HG03095 (cell line): ENCODE data around the gene PIKFYVE.
A peak's percentile ranks its signal among the peaks of the same experiment; 100 is the strongest.
"Not testable (repeated sequence)": the region's sequence is repeated elsewhere in the genome, so short reads cannot be mapped to it uniquely, and the experiment has no call there.

Source experiments
- ATAC-seq: cut with Tn5 transposase; IDR thresholded peaks from one replicate; pipeline ENCODE4 v1.9.1; 2021; ENCODE audit warnings: moderate library complexity; ENCODE audit not compliant: unreplicated experiment

PIKFYVE gene

DNA sequence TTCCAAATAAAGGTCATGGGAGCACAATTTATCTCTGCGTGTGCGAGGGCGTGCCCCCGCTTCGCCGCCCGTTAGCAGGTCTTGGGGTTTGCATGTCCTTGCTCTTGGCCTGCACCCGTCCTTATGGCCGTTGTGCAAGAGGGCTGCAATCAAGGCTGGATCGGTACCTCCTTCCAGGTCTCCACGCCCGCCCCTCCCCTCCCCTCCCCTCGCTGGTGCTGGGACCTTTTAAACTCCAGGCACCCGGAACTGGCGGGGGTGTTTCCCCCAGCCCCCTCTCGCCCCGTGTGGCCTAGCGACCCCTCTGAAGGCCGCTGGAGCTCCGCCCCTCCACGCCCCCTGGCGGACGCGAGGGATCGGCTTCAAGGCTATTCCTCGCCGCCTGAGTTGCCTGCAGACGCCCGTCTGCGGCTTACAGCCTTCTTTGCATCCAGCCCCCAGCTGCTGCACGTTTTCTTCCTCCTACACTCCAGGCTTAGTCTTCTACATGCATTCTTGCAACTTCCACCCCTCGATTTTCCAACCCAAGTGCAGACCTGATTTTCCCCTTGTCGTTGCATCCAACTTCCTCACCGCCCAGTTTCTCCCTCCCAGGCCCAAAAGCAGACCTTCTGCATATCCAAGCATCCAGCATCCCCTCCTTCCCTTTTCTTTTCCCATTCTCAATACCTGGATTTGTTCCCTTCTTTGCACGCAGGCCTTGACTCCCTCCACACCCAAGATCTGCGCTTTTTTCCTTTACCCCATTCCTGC is 11.8 kb upstream of the PIKFYVE start:
- peak; percentile 77 for ATAC-seq

DNA sequence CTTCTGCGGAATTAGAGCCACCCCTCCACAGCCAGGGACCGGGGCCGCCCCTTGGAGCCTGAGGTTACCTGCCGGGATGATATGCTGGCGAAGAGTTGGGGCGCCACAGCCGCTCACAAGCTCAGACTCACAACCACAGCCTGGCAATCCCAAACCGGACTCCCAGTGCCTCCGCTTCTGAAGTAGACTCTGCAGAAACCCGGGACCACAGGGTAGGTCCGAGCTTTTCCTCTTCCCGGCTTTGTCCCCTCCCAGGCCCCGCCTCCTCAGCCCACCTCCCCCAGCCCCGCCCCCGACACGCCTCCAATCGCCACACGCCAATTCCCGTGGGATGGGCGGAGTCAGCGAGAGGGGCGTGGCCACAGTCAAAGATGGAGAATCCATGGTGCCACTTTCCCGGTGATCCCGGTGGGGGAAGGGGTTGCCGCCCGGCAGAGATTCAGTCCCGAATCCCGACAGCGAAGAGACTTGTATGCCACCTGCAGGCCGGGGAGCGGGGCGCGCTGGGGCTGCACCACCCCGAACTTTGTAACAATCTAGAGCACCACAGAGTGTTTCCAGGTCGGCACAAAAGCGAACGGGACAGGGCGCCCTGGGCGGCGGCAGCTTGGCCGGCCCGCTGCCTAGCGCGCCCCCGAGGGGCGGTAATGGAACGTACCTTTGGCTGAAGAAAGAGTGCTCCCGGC is 11.0 kb upstream of the PIKFYVE start, which contains the start of gene IDH1:
Gene IDH1, minus strand, starts transcription at position 201 of the 686 bp plus-strand sequence. CDS start 3,520 bp downstream, outside the sequence.
- ATAC-seq, result peak; percentile 56

DNA sequence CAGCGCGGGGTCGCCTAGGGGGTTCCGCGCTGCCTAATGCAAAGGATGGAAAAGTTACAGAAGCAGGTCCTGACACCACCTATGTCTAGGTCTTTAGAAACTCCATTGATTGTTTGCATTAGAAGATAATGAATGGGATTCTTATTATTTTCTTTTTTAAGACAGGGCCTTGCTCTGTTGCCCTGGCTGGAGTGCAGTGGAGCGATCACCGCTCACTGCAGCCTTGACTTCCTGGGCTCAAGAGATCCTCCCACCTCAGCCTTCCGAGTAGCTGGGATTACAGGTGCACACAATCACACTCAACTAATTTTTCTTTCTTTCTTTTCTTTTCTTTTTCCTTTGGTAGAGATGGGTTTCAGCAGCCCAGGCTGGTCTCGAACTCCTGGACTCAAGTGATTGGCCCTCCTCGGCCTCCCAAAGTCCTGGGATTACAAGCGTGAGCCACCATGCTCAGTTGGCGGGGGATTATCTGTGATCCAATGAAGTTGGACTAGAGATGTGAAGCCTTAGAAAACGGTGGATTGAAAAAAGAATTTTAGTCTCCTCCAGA is 10.4 kb upstream of the PIKFYVE start:
- peak; percentile 19 for ATAC-seq

DNA sequence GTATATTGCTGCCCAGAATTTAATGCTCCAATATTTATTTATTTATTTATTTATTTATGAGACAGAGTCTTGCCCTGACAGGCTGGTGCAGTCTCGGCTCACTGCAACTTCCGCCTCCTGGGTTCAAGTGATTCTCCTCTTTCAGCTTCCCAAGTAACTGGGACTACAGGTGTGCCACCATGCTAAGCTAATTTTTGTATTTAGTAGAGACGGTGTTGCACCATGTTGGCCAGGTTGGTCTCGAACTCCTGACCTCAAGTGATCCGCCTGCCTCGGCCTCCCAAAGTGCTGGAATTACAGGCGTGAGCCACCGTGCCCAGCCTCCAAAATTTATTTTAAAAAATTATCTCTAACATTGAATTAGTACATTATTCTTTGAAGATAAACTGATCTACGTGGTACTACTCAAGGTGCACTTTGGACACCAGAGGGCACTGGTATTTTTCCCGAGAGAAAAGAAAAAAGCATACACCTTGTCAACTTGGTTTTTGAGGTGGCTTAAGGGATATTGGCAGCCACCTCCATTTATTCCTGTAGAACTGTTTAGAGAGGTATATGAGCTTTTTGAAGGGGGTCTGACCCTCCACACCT is 9.8 kb upstream of the PIKFYVE start:
- no peak for ATAC-seq

DNA sequence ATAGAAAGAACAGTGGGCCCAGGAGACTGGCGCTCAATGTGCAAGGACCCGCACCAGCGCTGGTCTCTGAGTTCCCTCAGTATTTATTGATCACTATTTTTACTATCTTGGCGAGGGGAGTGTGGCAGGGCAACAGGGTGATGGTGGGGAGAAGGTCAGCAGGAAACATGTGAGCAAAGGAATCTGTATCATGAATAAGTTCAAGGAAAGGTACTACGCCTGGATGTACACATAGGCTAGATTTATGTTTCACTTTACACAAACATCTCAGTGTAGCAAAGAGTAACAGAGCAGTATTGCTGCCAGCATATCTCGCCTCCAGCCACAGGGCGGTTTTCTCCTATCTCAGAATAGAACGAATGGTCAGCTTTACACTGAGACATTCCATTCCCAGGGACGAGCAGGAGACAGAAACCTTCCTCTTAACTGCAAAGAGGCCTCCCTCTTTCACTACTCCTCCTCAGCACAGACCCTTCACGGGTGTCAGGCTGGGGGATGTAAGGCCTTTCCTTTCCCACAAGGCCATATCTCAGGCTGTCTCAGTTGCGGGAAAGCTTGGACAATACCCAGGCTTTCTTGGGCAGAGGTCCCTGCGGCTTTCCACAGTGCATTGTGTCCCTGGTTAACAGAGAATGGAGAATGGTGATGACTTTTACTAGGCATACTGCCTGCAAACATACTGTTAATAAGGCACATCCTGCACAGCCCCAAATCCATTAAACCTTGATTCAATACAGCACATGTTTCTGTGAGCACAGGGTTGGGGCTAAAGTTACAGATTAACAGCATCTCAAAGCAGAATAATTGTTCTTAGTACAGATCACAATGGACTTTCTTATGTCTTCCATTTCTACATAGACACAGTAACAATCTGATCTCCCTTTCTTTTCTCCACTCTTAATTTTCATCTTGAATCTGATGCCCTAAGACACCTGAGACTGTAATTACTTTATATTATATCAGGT is 8.9 kb upstream of the PIKFYVE start:
- not testable (repeated sequence) for ATAC-seq

DNA sequence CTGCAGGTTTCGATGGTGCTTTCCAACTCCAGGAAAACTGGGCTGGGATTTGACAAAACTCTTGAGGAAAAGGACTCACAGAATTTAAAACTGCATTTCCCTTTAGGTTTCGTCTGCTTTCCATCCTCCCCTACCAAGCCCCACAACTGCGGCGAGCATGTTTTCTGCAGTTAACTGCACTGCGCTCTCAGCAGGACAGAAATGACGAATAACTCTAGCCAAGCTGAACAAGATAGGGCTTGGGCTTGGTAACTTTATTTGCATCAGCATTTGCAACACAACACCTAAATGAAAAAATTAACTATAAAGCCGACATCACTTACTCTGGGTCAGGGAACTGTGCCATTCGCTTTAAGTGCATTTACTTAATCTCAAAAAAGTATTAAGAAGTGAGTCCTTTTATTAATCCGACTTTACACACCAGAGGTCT is 669 bp upstream of the PIKFYVE start:
- ATAC-seq, result peak; percentile 45

DNA sequence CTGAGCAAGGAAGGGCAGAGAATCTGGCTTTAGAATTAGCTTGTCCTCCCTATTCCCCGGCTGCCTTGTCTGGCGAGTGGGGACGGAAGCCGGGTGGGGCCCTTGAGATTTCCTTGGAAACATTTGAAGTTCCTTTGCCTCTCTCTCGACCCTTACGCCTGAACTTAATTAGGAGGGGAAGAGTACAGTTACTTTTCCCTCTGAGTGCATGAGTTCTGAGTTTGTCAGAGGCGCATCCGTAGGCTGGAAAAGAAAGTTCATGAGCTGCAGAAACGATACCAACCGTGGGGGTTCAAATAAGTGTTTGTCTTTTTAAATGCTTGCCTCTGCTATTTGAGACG is 468 bp downstream of the PIKFYVE start:
- ATAC-seq, result peak; percentile 4

DNA sequence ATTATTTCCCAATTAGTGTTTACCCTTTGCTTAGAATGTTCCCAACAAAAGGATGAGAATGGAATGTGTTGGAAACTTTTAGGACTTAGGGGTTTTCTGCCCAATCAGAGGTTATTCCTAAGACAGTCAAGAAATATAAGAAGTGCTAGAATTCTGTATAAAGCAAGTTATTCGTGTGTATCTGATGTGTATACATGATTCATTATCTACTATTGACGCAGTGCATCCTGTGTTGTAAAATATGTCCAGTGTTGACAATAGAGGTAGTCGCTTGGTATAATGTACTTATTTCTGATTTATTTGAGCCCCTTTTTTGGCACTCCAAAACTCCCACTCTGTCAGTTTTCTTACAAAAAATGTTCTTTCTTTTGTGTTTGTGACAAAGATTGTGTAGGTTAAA is 881 bp downstream of the PIKFYVE start:
- ATAC-seq, result no peak

DNA sequence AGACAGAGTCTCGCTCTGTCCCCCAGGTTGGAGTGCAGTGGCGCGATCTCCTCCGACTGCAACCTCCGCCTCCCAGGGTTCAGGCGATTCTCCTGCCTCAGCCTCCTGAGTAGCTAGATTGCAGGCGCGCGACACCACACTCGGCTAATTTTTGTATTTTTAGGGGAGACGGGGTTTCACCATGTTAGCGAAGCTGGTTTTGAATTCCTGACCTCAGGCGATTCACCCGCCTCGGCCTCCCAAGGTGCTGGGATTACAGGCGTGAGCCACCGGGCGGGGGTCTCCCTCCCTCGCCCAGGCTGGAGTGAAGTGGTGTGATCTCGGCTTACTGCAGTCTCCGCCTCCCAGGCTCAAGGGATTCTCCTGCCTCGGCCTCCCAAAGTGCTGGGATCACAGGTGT is 1.5 kb downstream of the PIKFYVE start:
- not testable (repeated sequence) for ATAC-seq

DNA sequence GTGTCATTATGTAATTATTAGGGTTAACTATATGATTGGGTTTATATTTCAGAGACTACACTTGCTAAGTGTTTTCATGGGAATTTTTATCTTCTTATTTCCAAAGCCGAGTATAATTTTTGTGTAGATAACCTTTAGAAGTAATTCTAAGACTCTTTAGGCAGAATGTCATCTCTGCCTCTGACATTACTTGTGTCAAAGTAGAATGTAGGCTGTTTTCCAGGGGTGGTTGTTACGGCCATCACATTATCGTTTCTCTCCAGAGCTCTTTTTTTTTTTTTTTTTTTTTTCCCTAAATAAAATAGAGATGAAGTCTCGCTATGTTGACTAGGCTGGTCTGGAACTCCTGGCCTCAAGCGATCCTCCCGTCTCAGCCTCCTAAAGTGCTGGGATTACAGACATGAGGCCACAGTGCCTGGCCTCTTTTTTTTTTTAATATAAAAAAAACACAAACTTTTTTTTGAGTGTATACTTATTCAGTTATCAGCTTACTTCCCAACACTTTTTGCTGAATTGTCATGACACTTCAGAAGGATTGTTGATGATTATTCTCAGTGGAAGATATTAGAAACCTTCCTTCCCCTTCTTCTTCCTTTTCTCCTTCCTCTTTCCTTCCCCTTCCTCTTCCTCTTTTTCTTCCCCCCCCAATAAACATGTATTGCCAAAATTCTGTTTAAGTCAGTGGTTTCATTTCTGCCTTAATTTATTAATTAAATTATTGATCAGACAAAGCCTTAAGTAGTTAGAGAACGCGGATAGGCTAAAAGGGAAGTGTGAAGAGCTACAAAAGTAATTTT is 2.3 kb downstream of the PIKFYVE start:
- no peak for ATAC-seq

DNA sequence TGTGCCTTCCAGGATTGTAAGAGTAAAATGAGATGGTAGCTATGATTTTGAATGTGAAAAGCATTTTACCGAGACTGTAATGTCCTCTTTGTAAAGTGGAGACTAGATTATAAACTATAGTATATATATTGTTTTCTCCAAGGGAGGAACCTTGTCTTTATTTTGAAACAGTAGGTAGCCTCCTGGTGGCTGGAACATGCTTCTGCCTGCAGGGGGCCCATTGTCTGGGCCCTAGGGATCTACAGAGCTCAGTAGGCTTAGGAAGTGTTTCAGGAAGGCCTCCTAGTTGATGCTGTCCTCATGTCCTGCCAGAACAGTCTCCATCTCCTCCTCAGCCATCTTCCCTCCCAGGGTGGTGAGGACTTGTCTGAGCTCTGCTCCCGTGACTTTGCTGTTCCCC is 3.0 kb downstream of the PIKFYVE start:
- ATAC-seq, result no peak

DNA sequence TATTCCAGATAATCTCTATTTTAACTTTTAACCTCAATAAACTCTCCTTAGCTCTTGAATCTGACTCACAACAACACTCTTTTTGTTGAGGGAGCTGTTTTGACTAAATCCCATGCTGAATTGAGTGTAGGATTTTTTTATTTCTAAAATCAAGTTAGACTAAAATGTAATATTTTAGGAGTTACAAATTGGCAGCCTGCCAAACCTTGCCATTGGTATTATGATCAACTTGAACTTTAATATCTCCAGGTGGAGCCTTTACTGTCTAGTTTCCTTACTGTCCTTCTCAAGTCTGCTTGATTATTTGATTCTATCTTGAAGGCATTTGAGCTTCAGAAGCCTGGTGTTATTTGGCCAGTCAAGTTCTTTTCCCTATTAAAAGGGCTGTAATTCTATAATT is 8.7 kb downstream of the PIKFYVE start:
- no peak for ATAC-seq

DNA sequence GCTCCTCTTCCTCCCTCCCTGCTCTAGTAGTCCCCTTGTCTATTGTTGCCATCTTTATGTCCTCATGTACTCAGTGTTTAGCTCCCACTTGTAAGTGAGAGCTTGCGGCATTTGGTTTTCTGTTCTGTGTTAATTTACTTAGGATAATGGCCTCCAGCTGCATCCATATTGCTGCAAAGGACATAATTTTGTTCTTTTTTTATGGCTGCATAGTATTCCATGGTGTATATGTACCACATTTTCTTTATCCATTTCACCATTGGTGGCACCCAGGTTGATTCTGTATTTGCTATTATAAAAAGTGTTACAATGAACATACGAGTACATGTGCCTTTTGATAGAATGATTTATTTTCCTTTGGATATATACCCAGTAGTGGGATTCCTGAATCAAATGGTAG is 12.5 kb downstream of the PIKFYVE start:
- ATAC-seq, result no peak

DNA sequence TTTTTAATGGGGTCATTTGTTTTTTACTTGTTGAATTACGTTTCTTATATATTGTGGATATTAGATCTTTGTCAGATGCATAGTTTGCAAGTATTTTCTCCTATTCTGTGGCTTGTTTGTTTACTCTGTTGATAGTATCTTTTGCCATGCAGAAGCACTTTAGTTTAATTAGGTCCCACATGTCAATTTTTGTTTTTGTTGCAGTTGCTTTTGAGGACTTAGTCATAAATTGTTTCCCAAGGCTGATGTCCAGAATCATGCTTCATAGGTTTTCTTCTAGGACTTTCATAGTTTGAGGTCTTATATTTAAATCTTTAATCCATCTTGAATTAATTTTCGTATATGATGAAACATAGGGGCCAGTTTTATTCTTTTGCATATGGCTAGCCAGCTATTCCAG is 13.2 kb downstream of the PIKFYVE start:
- no peak for ATAC-seq

DNA sequence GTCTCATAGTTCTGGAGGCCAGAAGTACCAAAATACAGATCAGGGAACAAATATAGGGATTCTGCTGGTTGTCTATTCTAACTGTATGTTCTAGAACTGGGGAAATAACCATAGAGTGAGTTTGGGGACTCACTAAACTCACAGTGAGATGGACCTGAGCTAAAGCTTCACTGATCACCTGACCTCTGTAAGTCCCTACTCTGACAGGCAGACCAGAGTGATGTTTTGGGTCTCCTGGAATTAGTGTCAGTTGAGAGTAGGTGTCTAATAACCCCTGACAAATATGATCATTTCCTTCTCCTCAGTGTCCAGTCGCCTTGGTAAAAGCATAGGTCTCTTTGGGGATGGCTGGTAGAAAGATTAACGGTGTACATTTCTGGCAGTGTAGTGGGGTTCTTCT is 14.2 kb downstream of the PIKFYVE start:
- no peak for ATAC-seq

DNA sequence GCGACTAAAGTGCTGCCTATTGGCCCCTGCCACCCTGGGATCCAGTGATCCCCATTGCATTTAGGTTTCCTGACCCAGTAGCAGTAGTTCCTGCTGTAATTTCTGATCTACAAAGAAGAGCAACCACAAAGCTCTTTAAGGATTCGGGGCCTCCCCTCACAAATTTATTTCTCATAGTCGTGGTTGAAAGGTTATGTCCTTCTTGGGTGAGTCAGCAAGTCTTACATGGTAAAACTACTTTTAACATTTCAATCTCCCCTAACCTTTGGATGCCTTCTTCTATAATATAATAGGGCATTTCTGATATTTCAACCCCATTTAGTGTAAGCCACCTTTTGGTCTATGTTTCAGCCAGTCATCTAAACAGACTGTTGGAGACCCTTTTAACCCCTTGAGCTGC is 14.9 kb downstream of the PIKFYVE start:
- ATAC-seq, result peak; percentile 69

DNA sequence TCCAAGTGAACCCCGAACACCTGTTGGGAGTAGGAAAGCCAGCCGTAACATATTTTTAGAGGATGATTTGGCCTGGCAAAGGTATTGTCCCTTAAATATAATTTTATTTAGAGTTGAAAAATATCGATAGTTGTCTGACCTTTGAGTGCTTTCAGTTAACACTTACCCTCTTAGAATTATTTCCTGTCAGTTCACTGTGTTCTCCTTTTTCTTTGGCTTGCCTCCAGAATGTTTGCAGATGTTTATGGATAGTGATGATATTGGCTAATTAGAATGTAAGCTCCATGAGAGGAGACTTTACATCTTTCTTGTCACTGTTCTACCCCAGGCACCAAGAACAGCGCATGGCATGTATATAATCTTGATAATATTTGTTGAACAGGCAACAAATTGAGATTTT is 19.8 kb downstream of the PIKFYVE start:
- no peak for ATAC-seq

DNA sequence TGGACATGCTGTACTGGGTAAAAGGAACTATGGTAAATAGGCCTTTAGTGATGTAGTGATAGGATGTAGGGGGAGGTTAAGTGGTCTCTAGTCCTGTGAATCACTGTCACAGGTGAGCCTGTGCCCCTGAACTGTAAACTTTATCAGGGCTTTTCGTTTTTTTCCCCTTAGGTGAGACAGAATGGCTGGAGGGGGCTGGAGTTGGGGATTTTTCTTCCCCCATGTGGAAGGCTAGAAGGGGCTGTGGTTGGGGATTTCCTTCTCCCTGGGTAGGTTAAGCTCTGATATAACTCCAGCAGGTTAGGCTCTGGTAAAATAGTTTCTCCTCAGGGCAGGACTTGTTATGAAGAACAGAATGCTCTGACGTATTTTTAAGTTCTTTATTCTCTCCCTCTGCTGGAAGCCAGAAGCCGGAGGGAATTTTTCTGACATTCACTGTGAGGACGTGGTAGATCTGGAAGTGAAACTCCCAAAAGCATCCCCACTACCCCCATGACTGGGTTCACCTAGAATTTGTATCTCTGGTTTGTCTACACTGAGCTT is 28.5 kb downstream of the PIKFYVE start:
- peak; percentile 49 for ATAC-seq

DNA sequence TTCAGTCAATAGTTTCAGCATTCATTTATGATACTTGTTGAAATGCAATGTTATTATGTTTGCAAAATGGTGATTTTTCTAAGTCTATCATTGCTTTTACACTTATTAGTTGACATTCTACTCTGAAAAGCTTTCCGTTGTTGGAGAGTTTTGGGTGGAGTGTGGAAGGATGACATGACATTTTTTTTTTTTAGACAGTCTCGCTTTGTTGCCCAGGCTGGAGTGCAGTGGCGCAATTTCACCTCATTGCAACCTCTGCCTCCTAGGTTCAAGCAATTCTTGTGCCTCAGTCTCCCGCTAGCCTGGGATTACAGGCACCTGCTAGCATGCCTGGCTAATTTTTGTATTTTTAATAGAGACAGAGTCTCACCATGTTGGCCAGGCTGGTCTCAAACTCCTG is 29.8 kb downstream of the PIKFYVE start:
- no peak for ATAC-seq

DNA sequence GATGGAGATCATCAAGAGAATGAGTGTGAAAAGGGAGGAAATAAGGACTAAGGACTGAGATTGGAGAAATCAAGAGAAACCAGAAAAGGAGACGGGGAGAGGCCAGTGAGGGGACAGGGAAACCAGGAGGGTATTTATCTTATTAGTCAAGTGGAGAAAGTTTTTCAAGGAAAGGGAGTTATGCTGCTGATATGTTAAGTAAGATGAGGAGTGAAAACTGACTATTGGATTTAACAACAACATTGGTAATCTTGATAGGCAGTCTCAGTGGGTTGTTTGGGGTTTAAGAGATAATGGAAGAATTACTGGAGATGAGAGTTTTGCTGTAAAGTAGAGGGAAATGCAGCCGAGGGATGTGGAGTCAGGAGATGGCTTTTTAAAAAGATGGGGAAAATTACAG is 30.6 kb downstream of the PIKFYVE start:
- ATAC-seq, result no peak
